ENCODE measurements around the gene DACH1. TPM values are rescaled to one million over a fixed set of nuclear protein-coding genes. Genes with fewer than 3 reads are reported as not detected.

Gene DACH1
- total RNA-seq, 1 experiment from 2014 or later, result not detected

GRCh38 chr13:71730267-71730666 is 136.7 kb downstream of the DACH1 start:
- CTCF ChIA-PET, result no interaction called here
- H3K9me3 ChIP-seq (ENCODE audit: control insufficient read depth in 1 of 2, insufficient read depth in 1 of 2, low read depth in 1 of 2, low read length in 2 of 2), result peaks cover 0 to 4% of the 10 kb centered on the region in 2 experiments; a peak in 1 of 4 replicates
- no peak overlapping the region for H3K9ac ChIP-seq (ENCODE audit: low read length)
- intact Hi-C loops (cut with micrococcal nuclease), result no loop called here
- H3K4me2 ChIP-seq (ENCODE audit: low read length), result no peak overlapping the region
- no peak overlapping the region for H2AFZ ChIP-seq (ENCODE audit: low read depth, low read length, poor library complexity, severe bottlenecking)
- DNase-seq (ENCODE audit: low read depth, low spot score), result no peak
- H3K4me3 ChIP-seq (replicated peaks in 1 of 2; ENCODE audit: low read depth in 1 of 2, low read length in 2 of 2), result no peak overlapping the region
- no peak for ATAC-seq
- POLR2A ChIA-PET, result no interaction called here
- BruUV-seq (replicated peaks), result no TSS peak
- TF ChIP-seq POLR2A (IDR thresholded peaks at IDR 0.05; ENCODE audit: borderline replicate concordance, extremely low read depth, insufficient read depth, insufficient read length), result no peak
- TF ChIP-seq YY1 (IDR thresholded peaks at IDR 0.05; ENCODE audit: extremely low read depth, insufficient replicate concordance, low read depth, low read length), result no peak
- no peak for TF ChIP-seq MAX (IDR thresholded peaks at IDR 0.05)
- H3K27me3 ChIP-seq (ENCODE audit: insufficient read depth, low read length), result no peaks in the 10 kb centered on the region
- no peaks in the 10 kb centered on the region for H3K36me3 ChIP-seq (ENCODE audit: control insufficient read depth in 1 of 2, insufficient read depth in 2 of 2, low read length in 2 of 2)
- H3K4me1 ChIP-seq (ENCODE audit: control insufficient read depth in 1 of 2, insufficient read depth in 2 of 2, low read length in 2 of 2), result no peaks in the 10 kb centered on the region
- no peaks in the 10 kb centered on the region for H4K20me1 ChIP-seq (ENCODE audit: insufficient read depth)
- H3K79me2 ChIP-seq (ENCODE audit: insufficient read depth, low read length), result no peaks in the 10 kb centered on the region
- RAD21 ChIA-PET (ENCODE audit: low non-redundant PET in 1 of 2, low total read pairs in 2 of 2, uncharacterized antibody in 2 of 2, unreplicated experiment in 2 of 2), result no interaction called here
- H3K27ac ChIP-seq (ENCODE audit: low read depth, low read length), result no peak overlapping the region
- H3K9me2 ChIP-seq (ENCODE audit: insufficient read depth), result no peaks in the 10 kb centered on the region

- H3K79me2 ChIP-seq (ENCODE audit: insufficient read depth, low read length), result no peaks in the 10 kb centered on the region
- no peak overlapping the region for H3K27ac ChIP-seq (ENCODE audit: low read depth, low read length)
- H3K36me3 ChIP-seq (ENCODE audit: control insufficient read depth in 1 of 2, insufficient read depth in 2 of 2, low read length in 2 of 2), result no peaks in the 10 kb centered on the region
- RAD21 ChIA-PET (ENCODE audit: low non-redundant PET in 1 of 2, low total read pairs in 2 of 2, uncharacterized antibody in 2 of 2, unreplicated experiment in 2 of 2), result no interaction called here
- intact Hi-C loops (cut with micrococcal nuclease), result no loop called here
- no peak for ATAC-seq
- no peaks in the 10 kb centered on the region for H3K9me2 ChIP-seq (ENCODE audit: insufficient read depth)
- no peak overlapping the region for H3K4me2 ChIP-seq (ENCODE audit: low read length)
- no TSS peak for BruUV-seq (replicated peaks)
- H3K4me3 ChIP-seq (replicated peaks in 1 of 2; ENCODE audit: low read depth in 1 of 2, low read length in 2 of 2), result no peak overlapping the region
- H3K9me3 ChIP-seq (ENCODE audit: control insufficient read depth in 1 of 2, insufficient read depth in 1 of 2, low read depth in 1 of 2, low read length in 2 of 2), result peaks cover 0 to 4% of the 10 kb centered on the region in 2 experiments; a peak in 1 of 4 replicates
- H3K9ac ChIP-seq (ENCODE audit: low read length), result no peak overlapping the region
- no peaks in the 10 kb centered on the region for H3K4me1 ChIP-seq (ENCODE audit: control insufficient read depth in 1 of 2, insufficient read depth in 2 of 2, low read length in 2 of 2)
- no peak overlapping the region for H2AFZ ChIP-seq (ENCODE audit: low read depth, low read length, poor library complexity, severe bottlenecking)
- no peak for DNase-seq (ENCODE audit: low read depth, low spot score)
- H4K20me1 ChIP-seq (ENCODE audit: insufficient read depth), result no peaks in the 10 kb centered on the region
- CTCF ChIA-PET, result no interaction called here
- POLR2A ChIA-PET, result no interaction called here
- H3K27me3 ChIP-seq (ENCODE audit: insufficient read depth, low read length), result no peaks in the 10 kb centered on the region
- TF ChIP-seq EZH2phosphoT487 (IDR thresholded peaks at IDR 0.05; ENCODE audit: borderline replicate concordance), result no peak
- TF ChIP-seq POLR2A (IDR thresholded peaks at IDR 0.05; ENCODE audit: borderline replicate concordance, extremely low read depth, insufficient read depth, insufficient read length), result no peak
- TF ChIP-seq CBX3 (IDR thresholded peaks at IDR 0.05; ENCODE audit: low read depth), result no peak
- TF ChIP-seq SP1 (IDR thresholded peaks at IDR 0.05; ENCODE audit: low read depth), result no peak
- TF ChIP-seq SRF (IDR thresholded peaks at IDR 0.05; ENCODE audit: low read depth), result no peak
- no peak for TF ChIP-seq MAX (IDR thresholded peaks at IDR 0.05)
- TF ChIP-seq ELF1 (IDR thresholded peaks at IDR 0.05; ENCODE audit: borderline replicate concordance, low read depth), result no peak
- TF ChIP-seq EZH2 (IDR thresholded peaks at IDR 0.05), result no peak
- TF ChIP-seq ZFX (IDR thresholded peaks at IDR 0.05), result no peak
- TF ChIP-seq REST (IDR thresholded peaks at IDR 0.05; ENCODE audit: low read depth), result no peak
- no peak for TF ChIP-seq RAD21 (IDR thresholded peaks at IDR 0.05; ENCODE audit: low read depth)
- TF ChIP-seq SIN3A (IDR thresholded peaks at IDR 0.05; ENCODE audit: low read depth), result no peak
Observed at GRCh38 chr13:71729441-71729840, 137.6 kb downstream of the DACH1 start.

Measured in HCT116 (cell line).